HepG2 (cell line): ENCODE results near the gene OPRL1. TPM values are rescaled to one million over a fixed set of nuclear protein-coding genes. Genes with fewer than 3 reads are reported as not detected.

Experiments used
- AKAP8 ChIP-seq: sonication (generic); formaldehyde crosslinking; IDR thresholded peaks from 2 replicates; pipeline ENCODE4 v1.5.1; 2020; ENCODE audit warnings: mild to moderate bottlenecking, missing genetic modification reagents
- CHD2 ChIP-seq: IDR thresholded peaks from 2 replicates; pipeline ENCODE4 v1.6.1; 2011; ENCODE audit warnings: low read depth, low read length, improper control_type of control experiment
- DMTF1 ChIP-seq: sonication (generic); formaldehyde crosslinking; IDR thresholded peaks from 2 replicates; pipeline ENCODE4 v1.4.0; 2020; ENCODE audit warnings: mild to moderate bottlenecking, missing genetic modification reagents
- FOXO1 ChIP-seq: sonication (generic); formaldehyde crosslinking; IDR thresholded peaks from 2 replicates; pipeline ENCODE4 v1.4.0; 2020; ENCODE audit warnings: missing genetic modification reagents
- HHEX ChIP-seq: IDR thresholded peaks from 2 replicates; pipeline ENCODE4 v1.6.1; 2016; ENCODE audit warnings: control low read depth
- HNF4G ChIP-seq, 2 experiments: sonication (generic) in 1 of 2; formaldehyde crosslinking in 1 of 2; IDR thresholded peaks; 2 replicates each; pipeline versions ENCODE4 v1.4.0 to v1.6.1; 2011 to 2020; ENCODE audit warnings: borderline replicate concordance in 2 of 2, low read depth in 2 of 2, mild to moderate bottlenecking in 2 of 2, low read length in 1 of 2, missing genetic modification reagents in 1 of 2, moderate library complexity in 1 of 2
- KDM3A ChIP-seq: IDR thresholded peaks from 2 replicates; pipeline ENCODE4 v1.6.1; 2018; ENCODE audit warnings: low read depth, missing compliant biosample characterization
- KLF6 ChIP-seq: IDR thresholded peaks from 2 replicates; pipeline ENCODE4 v1.8.0; 2016; ENCODE audit warnings: missing biosample characterization, missing genetic modification reagents
- LCORL ChIP-seq, 2 experiments: fragments of 450-650 bp in 1 of 2; sonication (generic) in 1 of 2; formaldehyde crosslinking in 1 of 2; IDR thresholded peaks; 2 replicates each; pipeline versions ENCODE4 v1.5.0 to v1.6.1; 2017 to 2020; ENCODE audit warnings: antibody characterized with exemption in 1 of 2, missing genetic modification reagents in 1 of 2
- MAF1 ChIP-seq: sonication (generic); formaldehyde crosslinking; IDR thresholded peaks from 2 replicates; pipeline ENCODE4 v1.5.0; 2020; ENCODE audit warnings: missing genetic modification reagents, borderline replicate concordance
- NBN ChIP-seq: fragments of 450-650 bp; conservative IDR thresholded peaks from 2 replicates; pipeline ENCODE4 v1.6.1; 2017
- NCOA2 ChIP-seq: sonication (generic); formaldehyde crosslinking; IDR thresholded peaks from 2 replicates; pipeline ENCODE4 v1.8.0; 2022; ENCODE audit warnings: inconsistent platforms
- POLR2A ChIP-seq, 2 experiments: IDR thresholded peaks; 2 replicates each; pipeline ENCODE4 v1.6.1; 2011; ENCODE audit warnings: low read depth in 2 of 2, low read length in 2 of 2, mild to moderate bottlenecking in 1 of 2, moderate library complexity in 1 of 2; ENCODE audit not compliant: insufficient read depth in 1 of 2
- SIX4 ChIP-seq: sonication (generic); formaldehyde crosslinking; IDR thresholded peaks from 2 replicates; pipeline ENCODE4 v1.4.0; 2020; ENCODE audit warnings: missing genetic modification reagents
- SMAD9 ChIP-seq: sonication (generic); formaldehyde crosslinking; IDR thresholded peaks from 2 replicates; pipeline ENCODE4 v1.5.1; 2020; ENCODE audit warnings: mild to moderate bottlenecking, missing genetic modification reagents
- SOX6 ChIP-seq, 2 experiments: fragments of 450-650 bp in 1 of 2; sonication (generic) in 1 of 2; formaldehyde crosslinking in 1 of 2; IDR thresholded peaks; 2 replicates each; pipeline versions ENCODE4 v1.4.0 to v1.6.1; 2017 to 2020; ENCODE audit warnings: antibody characterized with exemption in 1 of 2, mild to moderate bottlenecking in 1 of 2, missing genetic modification reagents in 1 of 2
- SP4 ChIP-seq: sonication (generic); formaldehyde crosslinking; IDR thresholded peaks from 2 replicates; pipeline ENCODE4 v1.8.1; 2023; ENCODE audit warnings: mild to moderate bottlenecking, missing genetic modification reagents
- YEATS4 ChIP-seq: sonication (generic); formaldehyde crosslinking; IDR thresholded peaks from 2 replicates; pipeline ENCODE4 v1.4.0; 2020; ENCODE audit warnings: missing genetic modification reagents, borderline replicate concordance
- ZBTB37 ChIP-seq: sonication (generic); formaldehyde crosslinking; IDR thresholded peaks from 2 replicates; pipeline ENCODE4 v1.4.0; 2020; ENCODE audit warnings: mild to moderate bottlenecking, missing genetic modification reagents
- ZFP36L2 ChIP-seq: sonication (generic); formaldehyde crosslinking; IDR thresholded peaks from 2 replicates; pipeline ENCODE4 v1.4.0; 2020; ENCODE audit warnings: missing genetic modification reagents
- ZNF253 ChIP-seq: sonication (generic); formaldehyde crosslinking; IDR thresholded peaks from 2 replicates; pipeline ENCODE4 v1.8.0; 2022; ENCODE audit warnings: mild to moderate bottlenecking, missing genetic modification reagents, borderline replicate concordance
- ZNF431 ChIP-seq: sonication (generic); formaldehyde crosslinking; IDR thresholded peaks from 2 replicates; pipeline ENCODE4 v1.9.0; 2022; ENCODE audit warnings: missing genetic modification reagents, low read depth, mild to moderate bottlenecking, borderline replicate concordance
- ZNF503 ChIP-seq: sonication (generic); formaldehyde crosslinking; IDR thresholded peaks from 2 replicates; pipeline ENCODE4 v1.4.0; 2020; ENCODE audit warnings: missing genetic modification reagents
- ZNF549 ChIP-seq: sonication (generic); formaldehyde crosslinking; IDR thresholded peaks from 2 replicates; pipeline ENCODE4 v1.5.0; 2020; ENCODE audit warnings: missing genetic modification reagents
- ZSCAN22 ChIP-seq: sonication (generic); formaldehyde crosslinking; IDR thresholded peaks from 2 replicates; pipeline ENCODE4 v1.4.0; 2020; ENCODE audit warnings: mild to moderate bottlenecking, missing genetic modification reagents
- polyA plus RNA-seq, 8 experiments: library from polyadenylated mRNA; depleted of rRNA in 3 of 8; stranded (reverse) in 7 of 8; unstranded in 1 of 8; fragments of >200 nt; fragmentation: Illumina TruSeq in 4 of 8; extraction: Trizol in 4 of 8; gene quantifications; 2 replicates each; pipeline versions ENCODE4 v1.2.1 to v1.2.3, GENCODE V29; 2011 to 2016; ENCODE audit warnings: low read depth in 4 of 8, missing spikeins in 1 of 8, mixed read lengths in 1 of 8; ENCODE audit not compliant: insufficient read depth in 1 of 8
- total RNA-seq, 5 experiments: library from RNA; depleted of rRNA; stranded (reverse); fragments of >200 nt; fragmentation: Illumina TruSeq; extraction: Trizol; gene quantifications; 2 replicates each; pipeline ENCODE4 v1.2.3, GENCODE V29; 2016; ENCODE audit warnings: low read depth in 1 of 5

Gene OPRL1
- total and polyA plus RNA-seq, 2 of the 13 experiments (the other 11 are each of a cell fraction or from before 2014, with no cell fraction given): 0.35 to 0.71 TPM

GRCh38 chr20:64040231-64041039 is 39.4 kb upstream of the OPRL1 start (continued):
- TF ChIP-seq LCORL (IDR thresholded peaks at IDR 0.05): no peak
- peak; percentile 10; the same call in 1 of the 2 replicates for TF ChIP-seq LCORL (CRISPR knock-in tag; IDR thresholded peaks at IDR 0.05)
- no peak; the same call in 1 of the 2 replicates for TF ChIP-seq ZFP36L2 (CRISPR knock-in tag)
- TF ChIP-seq HNF4G (IDR thresholded peaks at IDR 0.05; ENCODE audit: borderline replicate concordance, low read depth, low read length): peak; percentile 68; the same call in 1 of the 2 replicates
- no peak; the same call in 1 of the 2 replicates for TF ChIP-seq HNF4G (CRISPR knock-in tag; IDR thresholded peaks at IDR 0.05; ENCODE audit: borderline replicate concordance, low read depth)
- TF ChIP-seq ZSCAN22 (CRISPR knock-in tag): no peak
- TF ChIP-seq SP4 (CRISPR knock-in tag): peak; percentile 59; the same call in 1 of the 2 replicates
- TF ChIP-seq ZBTB37 (CRISPR knock-in tag): no peak
- no peak; the same call in 1 of the 2 replicates for TF ChIP-seq KDM3A (CRISPR knock-in tag)
- no peak for TF ChIP-seq SOX6 (IDR thresholded peaks at IDR 0.05)
- TF ChIP-seq SOX6 (CRISPR knock-in tag; IDR thresholded peaks at IDR 0.05): 0 out of 2 replicates have a peak, but pooled peaks have one; percentile 27
- TF ChIP-seq CHD2: no peak
- TF ChIP-seq ZNF503 (CRISPR knock-in tag): 0 out of 2 replicates have a peak, but pooled peaks have one; percentile 42
- TF ChIP-seq MAF1 (CRISPR knock-in tag): no peak
- peak; percentile 29; the same call in 1 of the 2 replicates for TF ChIP-seq NCOA2
- no peak for TF ChIP-seq ZNF431 (CRISPR knock-in tag)
- no peak for TF ChIP-seq ZNF549 (CRISPR knock-in tag)
- TF ChIP-seq HHEX (CRISPR knock-in tag): no peak
- TF ChIP-seq POLR2A (IDR thresholded peaks at IDR 0.05; ENCODE audit: insufficient read depth in 1 of 2, low read depth in 2 of 2, low read length in 2 of 2): peak in 1 of 2 experiments; percentile 1; a peak in 1 of 4 replicates
- peak; percentile 96; the same call in 1 of the 2 replicates for TF ChIP-seq AKAP8 (CRISPR knock-in tag)
- TF ChIP-seq SMAD9 (CRISPR knock-in tag): 0 out of 2 replicates have a peak, but pooled peaks have one; percentile 13
- TF ChIP-seq KLF6 (CRISPR knock-in tag): no peak
- TF ChIP-seq FOXO1 (CRISPR knock-in tag): no peak; the same call in 1 of the 2 replicates
- TF ChIP-seq DMTF1 (CRISPR knock-in tag): no peak
- TF ChIP-seq NBN: no peak
- TF ChIP-seq ZNF253 (CRISPR knock-in tag): peak; percentile 92; the same call in 1 of the 2 replicates
- TF ChIP-seq YEATS4: no peak; the same call in 1 of the 2 replicates
- TF ChIP-seq SIX4 (CRISPR knock-in tag): peak; percentile 23; the same call in 1 of the 2 replicates
